Glutamatergic neuron (in vitro differentiated cells): ENCODE measurements around the gene DAZL. TPM values are rescaled to one million over a fixed set of nuclear protein-coding genes. Genes with fewer than 3 reads are reported as not detected.
"Not testable (repeated sequence)": the region's sequence is repeated elsewhere in the genome, so short reads cannot be mapped to it uniquely, and the experiment has no call there.

ENCODE experiments used
- DNase-seq: peaks from one replicate; pipeline ENCODE4 v3.0.0; 2022
- H3K27ac Mint-ChIP-seq: one replicate; pipeline ENCODE4 v1.8.0; 2020; ENCODE audit warnings: mild to moderate bottlenecking, mixed read lengths, inconsistent platforms; ENCODE audit not compliant: unreplicated experiment
- H3K27me3 Mint-ChIP-seq: one replicate; pipeline ENCODE4 v1.8.0; 2020; ENCODE audit warnings: mild to moderate bottlenecking, moderate library complexity, mixed read lengths, inconsistent platforms; ENCODE audit not compliant: unreplicated experiment
- H3K36me3 Mint-ChIP-seq: one replicate; pipeline ENCODE4 v1.8.0; 2020; ENCODE audit warnings: mild to moderate bottlenecking, mixed read lengths, inconsistent platforms; ENCODE audit not compliant: unreplicated experiment
- H3K4me1 Mint-ChIP-seq: one replicate; pipeline ENCODE4 v1.8.0; 2020; ENCODE audit warnings: mild to moderate bottlenecking, low read depth, mixed read lengths, inconsistent platforms; ENCODE audit not compliant: unreplicated experiment
- H3K4me3 Mint-ChIP-seq: one replicate; pipeline ENCODE4 v1.8.0; 2020; ENCODE audit warnings: mild to moderate bottlenecking, mixed read lengths, inconsistent platforms; ENCODE audit not compliant: unreplicated experiment
- H3K9me3 Mint-ChIP-seq: one replicate; pipeline ENCODE4 v1.8.0; 2020; ENCODE audit warnings: mild to moderate bottlenecking, moderate library complexity, mixed read lengths, inconsistent platforms; ENCODE audit not compliant: unreplicated experiment
- CTCF ChIP-seq: fragments of 200-600 bp; sonication (generic); IDR thresholded peaks from one replicate; pipeline ENCODE4 v1.5.0; 2021; ENCODE audit not compliant: partially characterized antibody, unreplicated experiment
- total RNA-seq: library from RNA; stranded (reverse); fragmentation: NEBNext Ultra II Directional; extraction: Animal tissue kit (Norgen Biotek cat#: 25700); gene quantifications from one replicate; pipeline ENCODE4 v1.2.1, GENCODE V29; 2021; ENCODE audit not compliant: unreplicated experiment

The DAZL gene
- total RNA-seq, 1 donor from 2014 or later = 0.51 TPM

- Mint-ChIP-seq H3K27me3 (peaks cover 2% of the 10 kb centered on the region), H3K9me3 (no peaks in the 10 kb centered on the region), H3K36me3 (no peaks in the 10 kb centered on the region), H3K4me3 (no peak overlapping the region), H3K4me1 (no peaks in the 10 kb centered on the region), H3K27ac (no peak overlapping the region)
- DNase-seq = no peak
- no peak for TF ChIP-seq CTCF
Measured at GRCh38 chr3:16633948-16634347, 28.7 kb upstream of the DAZL start.

GRCh38 chr3:16632395-16632794 is 27.2 kb upstream of the DAZL start:
- H3K9me3 Mint-ChIP-seq = no peaks in the 10 kb centered on the region
- H3K27ac Mint-ChIP-seq = no peak overlapping the region
- no peak for TF ChIP-seq CTCF
- H3K4me3 Mint-ChIP-seq = no peak overlapping the region
- no peak for DNase-seq
- H3K27me3 Mint-ChIP-seq = peaks cover 2% of the 10 kb centered on the region
- no peaks in the 10 kb centered on the region for H3K4me1 Mint-ChIP-seq
- H3K36me3 Mint-ChIP-seq = no peaks in the 10 kb centered on the region

GRCh38 chr3:16618721-16619120 is 13.5 kb upstream of the DAZL start:
- Mint-ChIP-seq H3K4me3 (no peak overlapping the region), H3K36me3 (peaks cover 19% of the 10 kb centered on the region), H3K27me3 (peaks cover 1% of the 10 kb centered on the region), H3K9me3 (peaks cover 5% of the 10 kb centered on the region), H3K4me1 (no peaks in the 10 kb centered on the region), H3K27ac (no peak overlapping the region)
- DNase-seq = no peak
- TF ChIP-seq CTCF = no peak

GRCh38 chr3:16617155-16617554 is 11.9 kb upstream of the DAZL start:
- not testable (repeated sequence) for H3K4me1 Mint-ChIP-seq, H3K9me3 Mint-ChIP-seq, DNase-seq, H3K27me3 Mint-ChIP-seq, H3K27ac Mint-ChIP-seq, H3K4me3 Mint-ChIP-seq
- peaks cover 16% of the 10 kb centered on the region for H3K36me3 Mint-ChIP-seq

- no peak for TF ChIP-seq CTCF
- no peak overlapping the region for H3K4me3 Mint-ChIP-seq
- DNase-seq = no peak
- H3K9me3 Mint-ChIP-seq = peaks cover 5% of the 10 kb centered on the region
- H3K27ac Mint-ChIP-seq = no peak overlapping the region
- H3K4me1 Mint-ChIP-seq = no peaks in the 10 kb centered on the region
- peaks cover 1% of the 10 kb centered on the region for H3K27me3 Mint-ChIP-seq
- peaks cover 16% of the 10 kb centered on the region for H3K36me3 Mint-ChIP-seq
Measured at GRCh38 chr3:16616083-16616482, 10.9 kb upstream of the DAZL start.
